ENCODE data around the gene PSMB2.
"Not testable (repeated sequence)": the region's sequence is repeated elsewhere in the genome, so short reads cannot be mapped to it uniquely, and the experiment has no call there.

Gene PSMB2

DNA sequence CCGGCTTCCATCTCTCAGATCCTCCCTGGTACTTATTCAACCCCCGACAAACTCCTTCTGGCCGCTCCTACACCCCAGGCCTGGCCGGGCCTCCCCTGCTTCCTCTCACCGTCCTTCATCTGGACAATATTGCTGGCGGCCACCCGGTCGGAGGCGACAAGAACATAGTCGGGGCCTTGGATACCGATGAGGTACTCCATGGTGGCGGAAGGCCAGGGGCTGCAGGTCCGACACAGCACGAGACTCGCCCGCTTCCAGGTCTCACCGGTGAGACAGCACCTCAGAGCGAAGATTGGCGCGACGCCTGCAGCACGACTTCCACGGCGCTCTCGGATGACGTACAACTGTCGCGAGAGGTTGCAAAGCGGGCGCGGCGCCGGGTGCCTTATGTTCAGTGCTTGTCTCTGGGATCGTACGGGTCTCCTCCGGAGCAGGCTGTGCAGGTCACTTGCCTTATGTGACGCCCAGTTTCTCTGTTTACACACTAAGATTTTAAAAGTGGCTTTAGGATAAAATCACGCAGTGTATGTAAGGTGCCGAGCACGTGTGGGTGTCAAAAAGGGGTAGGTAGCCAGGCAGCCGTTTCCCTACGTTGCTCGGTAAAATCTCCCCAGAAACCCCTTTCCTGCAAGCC is at the start of gene PSMB2:
TSS of gene PSMB2 (minus strand) at position 294 of the 634 bp plus-strand sequence. CDS start at position 200, 94 bp downstream.
- peaks cover 11% of the 10 kb centered on the region for H3K27me3 ChIP-seq (ENCODE audit: insufficient read depth, insufficient read length)
- H3K4me3 ChIP-seq (ENCODE audit: insufficient read length, low read depth) = peak within 1 kb of the TSS; percentile 90
- H3K9ac ChIP-seq (ENCODE audit: insufficient read length, low read depth) = peak within 1 kb of the TSS; percentile 100
- H3K36me3 ChIP-seq (ENCODE audit: insufficient read depth, insufficient read length, low read length) = peaks cover 28% of the 10 kb centered on the region
- DNase-seq (ENCODE audit: low read depth, low spot score) = peak; percentile 99
- H3K4me1 ChIP-seq (ENCODE audit: insufficient read depth, insufficient read length) = no peaks in the 10 kb centered on the region
- TF ChIP-seq SUZ12 (IDR thresholded peaks at IDR 0.05; ENCODE audit: extremely low read depth, insufficient read depth, insufficient read length) = no peak
- TF ChIP-seq ZNF274 (IDR thresholded peaks at IDR 0.05; ENCODE audit: low read depth, low read length) = no peak
- H3K9me3 ChIP-seq (ENCODE audit: insufficient read depth, low read length) = peaks cover 7% of the 10 kb centered on the region; the same call in 1 of the 2 replicates

DNA sequence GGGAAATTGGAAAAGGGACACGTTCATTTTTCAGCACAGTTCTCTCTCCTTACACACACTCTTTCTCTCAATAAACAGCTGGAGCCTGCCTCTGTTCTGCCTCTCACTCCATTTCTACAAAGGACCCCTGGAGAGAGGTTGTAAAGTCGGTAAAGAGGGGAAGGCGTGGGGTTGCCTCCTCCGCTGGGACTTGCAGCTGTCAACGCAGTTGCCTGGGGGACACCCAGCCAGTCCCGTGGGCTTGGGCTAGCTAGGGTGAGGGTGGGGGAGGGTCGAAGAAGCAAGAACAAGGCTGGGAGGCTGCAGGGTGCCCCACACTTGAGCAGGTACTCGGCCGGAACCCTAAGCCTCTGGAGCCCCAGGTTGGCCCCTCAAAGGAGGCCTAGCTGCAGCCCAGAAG is 49.8 kb upstream of the PSMB2 start:
- Histone ChIP-seq H3K9ac (ENCODE audit: insufficient read length, low read depth) (no peak overlapping the region), H3K27me3 (ENCODE audit: insufficient read depth, insufficient read length) (no peaks in the 10 kb centered on the region), H3K36me3 (ENCODE audit: insufficient read depth, insufficient read length, low read length) (no peaks in the 10 kb centered on the region), H3K4me3 (ENCODE audit: insufficient read length, low read depth) (no peak overlapping the region), H3K9me3 (ENCODE audit: insufficient read depth, low read length) (no peaks in the 10 kb centered on the region), H3K4me1 (ENCODE audit: insufficient read depth, insufficient read length) (no peaks in the 10 kb centered on the region)
- no peak for DNase-seq (ENCODE audit: low read depth, low spot score)
- TF ChIP-seq SUZ12 (IDR thresholded peaks at IDR 0.05; ENCODE audit: extremely low read depth, insufficient read depth, insufficient read length) (no peak), YY1 (IDR thresholded peaks at IDR 0.05; ENCODE audit: insufficient read depth, insufficient read length) (no peak), ZNF274 (IDR thresholded peaks at IDR 0.05; ENCODE audit: low read depth, low read length) (no peak)

DNA sequence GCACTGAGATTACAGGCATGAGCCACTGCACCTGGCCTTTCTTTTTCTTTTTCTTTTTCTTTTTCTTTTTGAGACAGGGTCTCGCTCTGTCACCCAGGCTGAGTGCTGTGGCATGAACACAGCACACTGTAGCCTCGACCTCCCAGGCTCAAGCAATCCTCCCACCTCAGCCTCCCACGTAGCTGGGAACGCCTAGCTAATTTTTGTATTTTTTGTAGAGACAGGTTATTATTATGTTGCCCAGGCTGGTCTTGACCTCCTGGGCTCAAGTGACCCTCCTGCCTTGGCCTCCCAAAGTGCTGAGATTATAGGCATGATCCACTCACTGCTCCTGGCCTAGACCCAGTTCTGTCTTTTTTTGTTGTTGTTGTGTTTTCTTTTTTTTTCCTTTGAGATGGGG is 48.8 kb upstream of the PSMB2 start:
- DNase-seq (ENCODE audit: low read depth, low spot score); H3K9ac ChIP-seq (ENCODE audit: insufficient read length, low read depth); H3K27me3 ChIP-seq (ENCODE audit: insufficient read depth, insufficient read length); H3K4me1 ChIP-seq (ENCODE audit: insufficient read depth, insufficient read length); H3K9me3 ChIP-seq (ENCODE audit: insufficient read depth, low read length); H3K4me3 ChIP-seq (ENCODE audit: insufficient read length, low read depth); H3K36me3 ChIP-seq (ENCODE audit: insufficient read depth, insufficient read length, low read length): not testable (repeated sequence)

DNA sequence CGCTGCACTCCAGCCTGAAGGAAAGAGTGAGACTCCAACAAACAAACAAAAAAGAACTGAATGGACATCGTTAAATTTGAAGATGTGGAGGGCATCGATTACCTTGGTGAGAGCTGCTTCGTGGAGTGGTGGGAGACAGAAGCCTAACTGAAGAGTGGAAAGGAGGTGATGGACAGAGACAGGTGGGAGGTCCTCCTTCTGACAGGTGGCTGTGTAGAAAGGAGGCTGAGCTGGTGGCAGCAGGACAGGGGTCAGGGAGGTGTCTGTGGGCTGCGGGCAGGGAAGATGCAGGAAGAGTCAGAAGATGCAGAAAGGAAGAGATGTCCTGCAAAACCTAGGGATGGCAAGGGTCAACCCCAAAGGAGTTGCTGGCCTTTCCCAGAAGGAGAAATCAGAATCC is 46.8 kb upstream of the PSMB2 start:
- Histone ChIP-seq H3K9ac (ENCODE audit: insufficient read length, low read depth) (no peak overlapping the region), H3K27me3 (ENCODE audit: insufficient read depth, insufficient read length) (no peaks in the 10 kb centered on the region), H3K4me1 (ENCODE audit: insufficient read depth, insufficient read length) (no peaks in the 10 kb centered on the region), H3K36me3 (ENCODE audit: insufficient read depth, insufficient read length, low read length) (no peaks in the 10 kb centered on the region), H3K4me3 (ENCODE audit: insufficient read length, low read depth) (no peak overlapping the region), H3K9me3 (ENCODE audit: insufficient read depth, low read length) (no peaks in the 10 kb centered on the region)
- TF ChIP-seq ZNF274 (IDR thresholded peaks at IDR 0.05; ENCODE audit: low read depth, low read length) (no peak), YY1 (IDR thresholded peaks at IDR 0.05; ENCODE audit: insufficient read depth, insufficient read length) (no peak), SUZ12 (IDR thresholded peaks at IDR 0.05; ENCODE audit: extremely low read depth, insufficient read depth, insufficient read length) (no peak)
- no peak for DNase-seq (ENCODE audit: low read depth, low spot score)

DNA sequence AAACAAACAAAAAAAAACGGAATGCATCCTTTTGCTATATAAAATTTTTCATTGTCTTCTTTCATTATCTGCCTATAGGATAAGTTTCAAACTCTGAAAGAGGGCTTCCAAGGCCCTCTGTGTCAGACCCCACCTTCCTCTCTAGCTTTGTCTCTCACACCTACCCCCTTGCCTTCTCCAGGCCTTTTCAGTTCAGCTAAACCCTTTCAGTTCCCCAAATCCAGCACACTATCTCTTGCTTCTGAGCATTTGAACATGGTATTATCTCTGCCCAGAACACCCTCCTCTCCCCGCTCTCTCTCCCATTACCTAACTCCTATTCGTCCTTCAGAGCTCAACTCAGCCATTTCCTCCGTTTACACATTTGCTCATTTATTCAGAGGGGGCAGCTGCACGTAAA is 41.7 kb upstream of the PSMB2 start:
- H3K27me3 ChIP-seq (ENCODE audit: insufficient read depth, insufficient read length) = no peaks in the 10 kb centered on the region
- no peaks in the 10 kb centered on the region for H3K9me3 ChIP-seq (ENCODE audit: insufficient read depth, low read length)
- H3K9ac ChIP-seq (ENCODE audit: insufficient read length, low read depth) = no peak overlapping the region
- no peak overlapping the region for H3K4me3 ChIP-seq (ENCODE audit: insufficient read length, low read depth)
- no peak for DNase-seq (ENCODE audit: low read depth, low spot score)
- no peaks in the 10 kb centered on the region for H3K4me1 ChIP-seq (ENCODE audit: insufficient read depth, insufficient read length)
- H3K36me3 ChIP-seq (ENCODE audit: insufficient read depth, insufficient read length, low read length) = no peaks in the 10 kb centered on the region
- TF ChIP-seq SUZ12 (IDR thresholded peaks at IDR 0.05; ENCODE audit: extremely low read depth, insufficient read depth, insufficient read length) (no peak), YY1 (IDR thresholded peaks at IDR 0.05; ENCODE audit: insufficient read depth, insufficient read length) (no peak), ZNF274 (IDR thresholded peaks at IDR 0.05; ENCODE audit: low read depth, low read length) (no peak)

DNA sequence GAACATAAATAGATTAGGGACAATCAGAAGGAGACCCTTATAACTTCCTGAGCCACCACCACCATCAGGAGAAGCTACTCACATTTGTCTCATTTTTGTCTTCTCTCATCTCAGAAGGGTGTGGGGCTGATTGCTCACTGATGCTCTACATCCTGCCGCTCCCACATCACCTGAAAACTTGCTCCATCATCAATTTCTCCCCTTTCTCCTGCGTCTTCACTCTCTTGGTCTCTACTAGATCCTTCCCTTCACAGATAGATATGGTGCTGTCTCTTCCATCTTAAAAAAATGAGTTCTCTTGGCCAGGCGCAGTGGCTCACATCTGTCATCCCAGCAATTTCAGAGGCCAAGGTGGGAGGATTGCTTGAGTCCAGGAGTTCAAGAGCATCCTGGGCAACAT is 38.9 kb upstream of the PSMB2 start:
- TF ChIP-seq SUZ12 (IDR thresholded peaks at IDR 0.05; ENCODE audit: extremely low read depth, insufficient read depth, insufficient read length) = no peak
- TF ChIP-seq ZNF274 (IDR thresholded peaks at IDR 0.05; ENCODE audit: low read depth, low read length) = no peak
- TF ChIP-seq YY1 (IDR thresholded peaks at IDR 0.05; ENCODE audit: insufficient read depth, insufficient read length) = no peak
- no peak overlapping the region for H3K4me3 ChIP-seq (ENCODE audit: insufficient read length, low read depth)
- DNase-seq (ENCODE audit: low read depth, low spot score) = no peak

DNA sequence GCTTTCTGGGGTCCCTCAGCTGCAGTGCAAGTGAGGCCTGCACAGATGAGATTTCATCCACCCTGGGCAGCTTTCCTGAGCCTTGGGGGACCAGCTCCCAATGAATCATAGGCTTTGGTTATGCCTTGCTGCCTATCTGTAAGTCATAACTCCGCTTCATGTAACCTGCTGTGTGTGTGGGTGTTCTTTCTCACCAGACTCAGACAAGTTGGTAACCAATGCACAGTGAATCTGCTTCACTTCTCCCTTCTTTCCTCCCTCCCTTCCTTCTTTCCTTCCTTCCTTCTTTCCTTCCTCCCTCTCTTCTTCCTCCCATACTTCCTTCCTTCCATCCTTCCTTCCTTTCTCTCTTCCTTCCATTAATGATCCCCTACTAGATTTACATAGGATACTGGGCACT is 34.4 kb upstream of the PSMB2 start:
- TF ChIP-seq YY1 (IDR thresholded peaks at IDR 0.05; ENCODE audit: insufficient read depth, insufficient read length) (no peak), SUZ12 (IDR thresholded peaks at IDR 0.05; ENCODE audit: extremely low read depth, insufficient read depth, insufficient read length) (no peak), ZNF274 (IDR thresholded peaks at IDR 0.05; ENCODE audit: low read depth, low read length) (no peak)
- Histone ChIP-seq H3K4me3 (ENCODE audit: insufficient read length, low read depth) (no peak overlapping the region), H3K36me3 (ENCODE audit: insufficient read depth, insufficient read length, low read length) (no peaks in the 10 kb centered on the region), H3K4me1 (ENCODE audit: insufficient read depth, insufficient read length) (no peaks in the 10 kb centered on the region), H3K27me3 (ENCODE audit: insufficient read depth, insufficient read length) (no peaks in the 10 kb centered on the region), H3K9ac (ENCODE audit: insufficient read length, low read depth) (no peak overlapping the region), H3K9me3 (ENCODE audit: insufficient read depth, low read length) (no peaks in the 10 kb centered on the region)
- DNase-seq (ENCODE audit: low read depth, low spot score) = no peak

More for the DNA sequence above, 38.9 kb upstream of the PSMB2 start:
- H3K9me3 ChIP-seq (ENCODE audit: insufficient read depth, low read length) = no peaks in the 10 kb centered on the region
- H3K36me3 ChIP-seq (ENCODE audit: insufficient read depth, insufficient read length, low read length) = no peaks in the 10 kb centered on the region
- H3K9ac ChIP-seq (ENCODE audit: insufficient read length, low read depth) = no peak overlapping the region
- H3K27me3 ChIP-seq (ENCODE audit: insufficient read depth, insufficient read length) = no peaks in the 10 kb centered on the region
- no peaks in the 10 kb centered on the region for H3K4me1 ChIP-seq (ENCODE audit: insufficient read depth, insufficient read length)

All from NT2/D1 (cell line).